B cell (primary cell): ENCODE data around the gene DCUN1D2.

ENCODE experiments used
- CTCF ChIP-seq: fragments of 200-600 bp; IDR thresholded peaks from one replicate; pipeline ENCODE4 v1.8.0; 2022; ENCODE audit warnings: antibody characterized with exemption, mild to moderate bottlenecking
- EZH2 ChIP-seq: IDR thresholded peaks from 2 replicates; pipeline ENCODE4 v1.6.1; 2012; ENCODE audit warnings: borderline replicate concordance, low read depth, mild to moderate bottlenecking, moderate library complexity, low read length; ENCODE audit not compliant: insufficient read depth, poor library complexity, severe bottlenecking

- TF ChIP-seq CTCF = no peak
- TF ChIP-seq EZH2 = no peak
Observed at GRCh38 chr13:113499936-113500335, 9.4 kb upstream of the DCUN1D2 start.
